ENCODE data around the gene GPX2.

DNA sequence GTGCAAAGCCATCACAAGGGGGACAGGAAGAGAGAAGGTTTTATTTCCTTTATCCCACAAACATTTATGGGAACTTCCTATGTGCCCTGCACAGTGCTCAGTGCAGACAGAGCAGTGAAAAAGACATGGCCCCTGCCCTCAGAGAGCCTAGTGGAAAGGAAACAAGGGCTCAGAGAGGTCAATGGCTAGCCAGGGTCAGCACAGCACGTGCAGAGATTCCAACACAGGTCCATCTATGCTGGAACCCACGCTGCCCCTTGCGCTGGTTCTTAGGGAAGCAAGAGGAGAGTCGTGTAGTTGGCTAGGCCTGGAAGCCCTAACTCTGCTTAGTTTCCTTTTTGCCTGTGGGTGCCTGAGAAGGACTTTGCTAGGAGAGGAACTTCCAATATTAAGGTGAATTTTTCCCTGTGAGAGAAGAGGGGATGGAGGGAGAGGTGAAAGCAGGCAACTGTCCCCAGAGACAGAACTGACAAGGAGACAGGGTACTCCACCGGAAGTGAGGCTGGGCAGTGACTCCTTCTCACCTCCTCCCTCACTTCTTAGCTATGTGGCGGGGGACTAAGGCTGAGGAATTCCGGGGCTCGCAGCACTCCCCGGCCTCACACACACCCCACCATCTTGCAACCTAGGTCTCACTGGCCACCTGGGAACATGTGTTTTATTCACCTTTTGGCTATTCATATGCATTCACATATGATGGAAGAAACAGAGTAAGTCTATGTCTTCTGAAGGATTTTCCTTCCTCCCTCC, 12.1 kb upstream of the GPX2 start:
- TF ChIP-seq, protein P1, sequence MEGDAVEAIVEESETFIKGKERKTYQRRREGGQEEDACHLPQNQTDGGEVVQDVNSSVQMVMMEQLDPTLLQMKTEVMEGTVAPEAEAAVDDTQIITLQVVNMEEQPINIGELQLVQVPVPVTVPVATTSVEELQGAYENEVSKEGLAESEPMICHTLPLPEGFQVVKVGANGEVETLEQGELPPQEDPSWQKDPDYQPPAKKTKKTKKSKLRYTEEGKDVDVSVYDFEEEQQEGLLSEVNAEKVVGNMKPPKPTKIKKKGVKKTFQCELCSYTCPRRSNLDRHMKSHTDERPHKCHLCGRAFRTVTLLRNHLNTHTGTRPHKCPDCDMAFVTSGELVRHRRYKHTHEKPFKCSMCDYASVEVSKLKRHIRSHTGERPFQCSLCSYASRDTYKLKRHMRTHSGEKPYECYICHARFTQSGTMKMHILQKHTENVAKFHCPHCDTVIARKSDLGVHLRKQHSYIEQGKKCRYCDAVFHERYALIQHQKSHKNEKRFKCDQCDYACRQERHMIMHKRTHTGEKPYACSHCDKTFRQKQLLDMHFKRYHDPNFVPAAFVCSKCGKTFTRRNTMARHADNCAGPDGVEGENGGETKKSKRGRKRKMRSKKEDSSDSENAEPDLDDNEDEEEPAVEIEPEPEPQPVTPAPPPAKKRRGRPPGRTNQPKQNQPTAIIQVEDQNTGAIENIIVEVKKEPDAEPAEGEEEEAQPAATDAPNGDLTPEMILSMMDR (IDR thresholded peaks at IDR 0.05), result no peak
- no peak for TF ChIP-seq POLR2A (IDR thresholded peaks at IDR 0.05)
